ENCODE measurements around the gene DET1. TPM values are rescaled to one million over a fixed set of nuclear protein-coding genes. Genes with fewer than 3 reads are reported as not detected.
A peak's percentile ranks its signal among the peaks of the same experiment; 100 is the strongest.

DET1 gene
- total RNA-seq, 2 donors from 2014 or later = 4.4 to 4.8 TPM

GRCh38 chr15:88574655-88575054 lies 28.2 kb upstream of the DET1 start:
- peaks cover 17% of the 10 kb centered on the region for H3K4me1 ChIP-seq (ENCODE audit: control insufficient read depth, insufficient read depth, low read length)
- H3K9ac ChIP-seq (ENCODE audit: extremely low read depth, low read length, poor library complexity, severe bottlenecking) = no peak overlapping the region
- H3K9me3 ChIP-seq (ENCODE audit: control insufficient read depth, low read length) = no peaks in the 10 kb centered on the region
- 50 to 67% methylated on average over 7 of the region's 7 CpGs for WGBS, 2 experiments (ENCODE audit: insufficient coverage in 1 of 2, insufficient read length in 1 of 2)
- TF ChIP-seq CTCF (conservative IDR thresholded peaks at IDR 0.05) = no peak
- no peak overlapping the region for H3K27ac Mint-ChIP-seq
- H3K4me3 ChIP-seq (ENCODE audit: low read length) = no peak overlapping the region
- H3K9me3 Mint-ChIP-seq = no peaks in the 10 kb centered on the region
- H3K27me3 ChIP-seq (ENCODE audit: control insufficient read depth, insufficient read depth, low read length, poor library complexity, severe bottlenecking) = no peaks in the 10 kb centered on the region
- no peaks in the 10 kb centered on the region for H3K27me3 Mint-ChIP-seq (ENCODE audit: insufficient read depth)
- DNase-seq = peak; percentile 67
- H3K4me3 Mint-ChIP-seq = no peak overlapping the region
- peaks cover 34% of the 10 kb centered on the region for H3K36me3 Mint-ChIP-seq (ENCODE audit: low read depth)
- peaks cover 70% of the 10 kb centered on the region for H3K36me3 ChIP-seq (ENCODE audit: control insufficient read depth, insufficient read depth, low read length)
- H3K4me1 Mint-ChIP-seq = peaks cover 38% of the 10 kb centered on the region
- peak overlapping the region; percentile 62 for H3K27ac ChIP-seq (ENCODE audit: low read depth, low read length)

GRCh38 chr15:88574077-88574476 lies 27.6 kb upstream of the DET1 start:
- Mint-ChIP-seq H3K36me3 (ENCODE audit: low read depth) (peaks cover 28% of the 10 kb centered on the region), H3K9me3 (no peaks in the 10 kb centered on the region), H3K4me3 (no peak overlapping the region), H3K27ac (no peak overlapping the region), H3K4me1 (peaks cover 39% of the 10 kb centered on the region), H3K27me3 (ENCODE audit: insufficient read depth) (no peaks in the 10 kb centered on the region)
- Histone ChIP-seq H3K27ac (ENCODE audit: low read depth, low read length) (no peak overlapping the region), H3K9me3 (ENCODE audit: control insufficient read depth, low read length) (no peaks in the 10 kb centered on the region), H3K36me3 (ENCODE audit: control insufficient read depth, insufficient read depth, low read length) (peaks cover 68% of the 10 kb centered on the region), H3K4me1 (ENCODE audit: control insufficient read depth, insufficient read depth, low read length) (peaks cover 18% of the 10 kb centered on the region), H3K27me3 (ENCODE audit: control insufficient read depth, insufficient read depth, low read length, poor library complexity, severe bottlenecking) (no peaks in the 10 kb centered on the region), H3K9ac (ENCODE audit: extremely low read depth, low read length, poor library complexity, severe bottlenecking) (no peak overlapping the region), H3K4me3 (ENCODE audit: low read length) (no peak overlapping the region)
- TF ChIP-seq CTCF (conservative IDR thresholded peaks at IDR 0.05) = no peak
- 80 to 89% methylated on average over 1 of the region's 1 CpG for WGBS, 2 experiments (ENCODE audit: insufficient coverage in 1 of 2, insufficient read length in 1 of 2)
- no peak for DNase-seq

GRCh38 chr15:88571852-88572259 lies 25.4 kb upstream of the DET1 start:
- peaks cover 23% of the 10 kb centered on the region for H3K36me3 Mint-ChIP-seq (ENCODE audit: low read depth)
- no peaks in the 10 kb centered on the region for H3K9me3 Mint-ChIP-seq
- Histone ChIP-seq H3K9ac (ENCODE audit: extremely low read depth, low read length, poor library complexity, severe bottlenecking) (no peak overlapping the region), H3K4me3 (ENCODE audit: low read length) (no peak overlapping the region), H3K27ac (ENCODE audit: low read depth, low read length) (no peak overlapping the region), H3K27me3 (ENCODE audit: control insufficient read depth, insufficient read depth, low read length, poor library complexity, severe bottlenecking) (no peaks in the 10 kb centered on the region), H3K36me3 (ENCODE audit: control insufficient read depth, insufficient read depth, low read length) (peaks cover 76% of the 10 kb centered on the region), H3K4me1 (ENCODE audit: control insufficient read depth, insufficient read depth, low read length) (peaks cover 22% of the 10 kb centered on the region), H3K9me3 (ENCODE audit: control insufficient read depth, low read length) (no peaks in the 10 kb centered on the region)
- TF ChIP-seq CTCF (conservative IDR thresholded peaks at IDR 0.05) = no peak
- H3K4me1 Mint-ChIP-seq = peaks cover 60% of the 10 kb centered on the region
- H3K4me3 Mint-ChIP-seq = no peak overlapping the region
- no peak for DNase-seq
- peak overlapping the region; percentile 59 for H3K27ac Mint-ChIP-seq
- 84 to 89% methylated on average over 2 to 5 of the region's 5 CpGs for WGBS, 2 experiments (ENCODE audit: insufficient coverage in 1 of 2, insufficient read length in 1 of 2)
- H3K27me3 Mint-ChIP-seq (ENCODE audit: insufficient read depth) = no peaks in the 10 kb centered on the region
